OCI-LY7 (cell line): ENCODE measurements around the gene OR6C1. TPM values are rescaled to one million over a fixed set of nuclear protein-coding genes. Genes with fewer than 3 reads are reported as not detected.
"Not testable (repeated sequence)": the region's sequence is repeated elsewhere in the genome, so short reads cannot be mapped to it uniquely, and the experiment has no call there.

Experiments used
- BruUV-seq: library from RNA; stranded (reverse); fragments of 400-500 nt; replicated peaks from 2 replicates; lab custom pipeline; 2021; lab: Mats Ljungman, UMichigan
- CTCF ChIA-PET: fragments of 300-600 bp; sonication (Branson Sonifier 250); formaldehyde crosslinking; loops from one replicate; lab custom pipeline; 2022; ENCODE audit warnings: antibody characterized with exemption; ENCODE audit not compliant: unreplicated experiment; lab: Charles Lee
- POLR2A ChIA-PET: fragments of 300-600 bp; sonication (Branson Sonifier 250); formaldehyde crosslinking; loops from one replicate; lab custom pipeline; 2022; ENCODE audit warnings: antibody characterized with exemption; lab: Charles Lee
- DNase-seq: peaks from one replicate; pipeline ENCODE4 v3.0.0-alpha.2; 2015; ENCODE audit warnings: low spot score
- H2AFZ ChIP-seq: fragments of 200-600 bp; sonication (generic), shearing (Covaris generic); 2 replicates; pipeline ENCODE4 v1.6.1; 2014; ENCODE audit warnings: mild to moderate bottlenecking, antibody characterized with exemption, low read length, moderate library complexity
- H3K27ac ChIP-seq: fragments of 200-600 bp; sonication (generic); 2 replicates; pipeline ENCODE4 v1.5.1; 2014; ENCODE audit warnings: mixed run types, low read depth, mild to moderate bottlenecking, moderate library complexity, low read length, inconsistent platforms; ENCODE audit not compliant: poor library complexity, severe bottlenecking
- H3K36me3 ChIP-seq: fragments of 200-600 bp; sonication (generic); 2 replicates; pipeline ENCODE4 v1.6.1; 2014; ENCODE audit warnings: mild to moderate bottlenecking, antibody characterized with exemption, low read length, moderate library complexity, mixed read lengths; ENCODE audit not compliant: insufficient read depth
- H3K4me1 ChIP-seq: fragments of 200-600 bp; sonication (generic); 2 replicates; pipeline ENCODE4 v1.5.1; 2014; ENCODE audit warnings: mild to moderate bottlenecking, low read length; ENCODE audit not compliant: insufficient read depth, poor library complexity, severe bottlenecking
- H3K4me2 ChIP-seq: fragments of 200-600 bp; sonication (generic); 2 replicates; pipeline ENCODE4 v1.6.1; 2014; ENCODE audit warnings: mild to moderate bottlenecking, low read length
- H3K4me3 ChIP-seq: fragments of 200-600 bp; sonication (generic); 2 replicates; pipeline ENCODE4 v1.5.1; 2014; ENCODE audit warnings: mild to moderate bottlenecking, low read depth, low read length; ENCODE audit not compliant: poor library complexity, severe bottlenecking
- H3K79me2 ChIP-seq: fragments of 200-600 bp; sonication (generic); 2 replicates; pipeline ENCODE4 v1.6.1; 2016; ENCODE audit warnings: low read depth, mild to moderate bottlenecking, low read length, moderate library complexity, mixed read lengths; ENCODE audit not compliant: insufficient read depth
- H3K9me2 ChIP-seq: fragments of 200-600 bp; sonication (generic); 2 replicates; pipeline ENCODE4 v1.6.1; 2016; ENCODE audit warnings: mild to moderate bottlenecking, low read length, mixed read lengths; ENCODE audit not compliant: insufficient read depth
- H3K9me3 ChIP-seq: fragments of 200-600 bp; sonication (generic); 2 replicates; pipeline ENCODE4 v1.6.1; 2014; ENCODE audit warnings: mild to moderate bottlenecking, mixed run types, low read length, mixed read lengths
- H4K20me1 ChIP-seq: fragments of 200-600 bp; sonication (generic); 2 replicates; pipeline ENCODE4 v1.6.1; 2014; ENCODE audit warnings: mild to moderate bottlenecking, antibody characterized with exemption, low read length, moderate library complexity, mixed read lengths; ENCODE audit not compliant: insufficient read depth
- CTCF ChIP-seq: fragments of 200-600 bp; sonication (generic); conservative IDR thresholded peaks from 2 replicates; pipeline ENCODE4 v1.5.1; 2014; ENCODE audit warnings: mild to moderate bottlenecking, antibody characterized with exemption, low read length, moderate library complexity, mixed read lengths
- EZH2phosphoT487 ChIP-seq: fragments of 200-600 bp; sonication (generic); IDR thresholded peaks from 2 replicates; pipeline ENCODE4 v1.6.1; 2018; ENCODE audit warnings: low read depth, borderline replicate concordance, mild to moderate bottlenecking, mixed run types, antibody characterized with exemption, low read length, moderate library complexity, mixed read lengths
- intact Hi-C: fragments of 100-400 bp; cut with micrococcal nuclease; formaldehyde crosslinking; loops from one replicate; pipeline ENCODE4 v1.10.0; 2022; ENCODE audit not compliant: unreplicated experiment
- total RNA-seq, 2 experiments: library from RNA; depleted of rRNA in 1 of 2; stranded (reverse); fragments of >200 nt in 1 of 2; shearing (Covaris generic) in 1 of 2; gene quantifications; 2 replicates each; pipeline ENCODE4 v1.2.3, GENCODE V29; 2014 to 2022

Gene OR6C1
- total RNA-seq, 2 experiments from 2014 or later = not detected

- TF ChIP-seq EZH2phosphoT487 (no peak), CTCF (no peak)
- Histone ChIP-seq H3K4me1 (no peaks in the 10 kb centered on the region), H3K4me3 (no peak within 1 kb of the TSS), H2AFZ (no peak within 1 kb of the TSS), H3K79me2 (no peaks in the 10 kb centered on the region), H4K20me1 (no peaks in the 10 kb centered on the region), H3K9me2 (no peaks in the 10 kb centered on the region), H3K9me3 (no peaks in the 10 kb centered on the region), H3K4me2 (no peak within 1 kb of the TSS), H3K36me3 (no peaks in the 10 kb centered on the region), H3K27ac (no peak within 1 kb of the TSS)
- POLR2A ChIA-PET = interaction anchor here (0.5 kb wide), 1 partner anchor 1426 kb away, joined by 4 read pairs; no protein-coding TSS in a partner anchor
- CTCF ChIA-PET = no interaction called here
- intact Hi-C loops = no loop called here
- DNase-seq = no peak
- no TSS peak for BruUV-seq
Measured at GRCh38 chr12:55330446-55330845, 16.3 kb downstream of the OR6C1 start, which contains the start of gene OR6C3. Gene OR6C3, plus strand, starts transcription at chr12:55330746. Its CDS starts 955 bp downstream, at chr12:55331701.

- Histone ChIP-seq H3K4me1 (no peaks in the 10 kb centered on the region), H3K9me2 (no peaks in the 10 kb centered on the region), H3K27ac (no peak overlapping the region), H3K9me3 (no peaks in the 10 kb centered on the region), H2AFZ (no peak overlapping the region), H3K4me2 (no peak overlapping the region), H4K20me1 (no peaks in the 10 kb centered on the region), H3K79me2 (no peaks in the 10 kb centered on the region), H3K4me3 (no peak overlapping the region), H3K36me3 (no peaks in the 10 kb centered on the region)
- POLR2A ChIA-PET = no interaction called here
- TF ChIP-seq EZH2phosphoT487 = no peak
- no peak for TF ChIP-seq CTCF
- intact Hi-C loops = no loop called here
- CTCF ChIA-PET = no interaction called here
- BruUV-seq = no TSS peak
- DNase-seq = no peak
Measured at GRCh38 chr12:55336002-55336401, 21.9 kb downstream of the OR6C1 start.

GRCh38 chr12:55355338-55355737, 41.2 kb downstream of the OR6C1 start:
- H3K4me3 ChIP-seq, DNase-seq, H3K4me2 ChIP-seq, CTCF ChIA-PET, H3K4me1 ChIP-seq, H3K27ac ChIP-seq, H3K9me3 ChIP-seq, intact Hi-C loops, H4K20me1 ChIP-seq, H3K36me3 ChIP-seq, H3K79me2 ChIP-seq, BruUV-seq, H3K9me2 ChIP-seq, POLR2A ChIA-PET, H2AFZ ChIP-seq: not testable (repeated sequence)
